Testis (tissue), 2 donors: ENCODE results near the gene CKAP2.

Experiments
- POLR2A ChIP-seq: fragments of 450-650 bp; IDR thresholded peaks from one replicate; pipeline ENCODE4 v1.6.1; 2017; ENCODE audit warnings: antibody characterized with exemption, mild to moderate bottlenecking, moderate library complexity
- TF ChIP-seq, protein P1 (sequence below), 3 experiments: fragments of 450-650 bp in 2 of 3; fragments of 200-600 bp in 1 of 3; sonication (generic) in 1 of 3; IDR thresholded peaks; one replicate each; pipeline ENCODE4 v1.5.1; 2016 to 2019; ENCODE audit warnings: antibody characterized with exemption in 3 of 3, mild to moderate bottlenecking in 2 of 3, moderate library complexity in 1 of 3

DNA sequence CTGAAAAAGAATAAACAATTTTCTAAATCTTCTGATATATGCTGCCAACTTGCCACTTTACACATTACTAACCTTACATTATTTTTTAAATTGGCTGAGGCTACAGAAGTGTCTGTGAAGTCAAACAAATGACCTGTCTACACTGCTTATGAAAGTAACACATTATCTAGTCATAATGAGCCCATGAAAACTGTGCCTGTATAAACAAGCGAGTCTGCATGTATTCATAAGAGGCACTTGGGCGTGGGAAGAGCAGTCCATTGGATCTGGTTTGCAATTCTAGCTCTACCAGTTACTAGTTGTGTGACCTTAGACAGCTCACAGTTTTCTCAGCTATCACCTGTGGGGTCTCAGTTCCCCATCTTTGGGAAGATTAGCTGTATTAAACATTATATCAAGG is 7.9 kb upstream of the CKAP2 start:
- TF ChIP-seq, protein P1, sequence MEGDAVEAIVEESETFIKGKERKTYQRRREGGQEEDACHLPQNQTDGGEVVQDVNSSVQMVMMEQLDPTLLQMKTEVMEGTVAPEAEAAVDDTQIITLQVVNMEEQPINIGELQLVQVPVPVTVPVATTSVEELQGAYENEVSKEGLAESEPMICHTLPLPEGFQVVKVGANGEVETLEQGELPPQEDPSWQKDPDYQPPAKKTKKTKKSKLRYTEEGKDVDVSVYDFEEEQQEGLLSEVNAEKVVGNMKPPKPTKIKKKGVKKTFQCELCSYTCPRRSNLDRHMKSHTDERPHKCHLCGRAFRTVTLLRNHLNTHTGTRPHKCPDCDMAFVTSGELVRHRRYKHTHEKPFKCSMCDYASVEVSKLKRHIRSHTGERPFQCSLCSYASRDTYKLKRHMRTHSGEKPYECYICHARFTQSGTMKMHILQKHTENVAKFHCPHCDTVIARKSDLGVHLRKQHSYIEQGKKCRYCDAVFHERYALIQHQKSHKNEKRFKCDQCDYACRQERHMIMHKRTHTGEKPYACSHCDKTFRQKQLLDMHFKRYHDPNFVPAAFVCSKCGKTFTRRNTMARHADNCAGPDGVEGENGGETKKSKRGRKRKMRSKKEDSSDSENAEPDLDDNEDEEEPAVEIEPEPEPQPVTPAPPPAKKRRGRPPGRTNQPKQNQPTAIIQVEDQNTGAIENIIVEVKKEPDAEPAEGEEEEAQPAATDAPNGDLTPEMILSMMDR (IDR thresholded peaks at IDR 0.05) = no peak
- no peak for TF ChIP-seq POLR2A
